ENCODE results near the gene FN1.

The FN1 gene

GRCh38 chr2:215441560-215442400, 5.9 kb upstream of the FN1 start:
- no peak for DNase-seq

GRCh38 chr2:215439980-215440512, 4.2 kb upstream of the FN1 start:
- no peak for DNase-seq

- DNase-seq, result no peak
These were observed 3.5 kb upstream of the FN1 start for GRCh38 chr2:215439404-215439803.

- DNase-seq, result no peak
These were observed 1.7 kb upstream of the FN1 start for GRCh38 chr2:215437614-215438013.

- DNase-seq, result no peak
These were observed 1.1 kb upstream of the FN1 start for GRCh38 chr2:215436705-215437565.

GRCh38 chr2:215435280-215435869, 493 bp downstream of the FN1 start:
- no peak for DNase-seq

- no peak for DNase-seq
These were observed 1.2 kb downstream of the FN1 start for GRCh38 chr2:215434447-215435279.

GRCh38 chr2:215432759-215433594, 2.9 kb downstream of the FN1 start:
- DNase-seq, result no peak

GRCh38 chr2:215431778-215432758, 3.8 kb downstream of the FN1 start:
- no peak for DNase-seq

GRCh38 chr2:215431290-215431689, 4.6 kb downstream of the FN1 start:
- DNase-seq, result no peak

- no peak for DNase-seq
These were observed 5.2 kb downstream of the FN1 start for GRCh38 chr2:215430528-215431187.

GRCh38 chr2:215429424-215429823, 6.4 kb downstream of the FN1 start:
- DNase-seq, result no peak

GRCh38 chr2:215428060-215428910, 7.6 kb downstream of the FN1 start:
- no peak for DNase-seq

- DNase-seq, result no peak
These were observed 8.3 kb downstream of the FN1 start for GRCh38 chr2:215427585-215427984.

GRCh38 chr2:215425021-215425782, 10.7 kb downstream of the FN1 start:
- DNase-seq, result no peak

GRCh38 chr2:215423928-215424540, 11.8 kb downstream of the FN1 start:
- no peak for DNase-seq

- no peak for DNase-seq
These were observed 12.6 kb downstream of the FN1 start for GRCh38 chr2:215423234-215423633.
